ENCODE data around the gene OTUD6A.
A peak's percentile ranks its signal among the peaks of the same experiment; 100 is the strongest.

Gene OTUD6A

DNA sequence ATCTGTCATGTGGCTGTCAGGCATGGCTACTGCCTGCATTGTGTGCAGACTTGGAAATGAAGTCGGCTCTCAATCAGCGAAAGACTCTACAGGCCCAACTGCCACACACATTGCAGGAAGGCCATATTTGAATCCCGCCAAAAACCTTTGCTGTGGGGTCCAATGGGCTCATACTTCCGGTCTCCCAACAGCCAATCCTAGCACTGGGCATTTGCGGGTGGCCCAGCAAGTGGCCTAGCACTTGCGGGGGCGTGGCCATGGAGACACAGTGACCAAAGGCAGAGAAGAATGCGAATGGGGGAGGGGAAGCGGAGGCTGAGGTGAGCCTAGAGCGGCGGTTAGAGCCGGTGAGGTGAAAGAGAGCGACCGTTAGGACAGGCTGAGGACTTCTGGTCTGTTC, at the start of gene OTUD6A:
TSS of gene OTUD6A (plus strand) at position 382 of the 400 bp plus-strand sequence. CDS start 68 bp downstream, outside the sequence.
- TF ChIP-seq POLR2A (IDR thresholded peaks at IDR 0.05; ENCODE audit: low read length) (no peak), GATA1 (IDR thresholded peaks at IDR 0.05; ENCODE audit: low read depth, low read length) (no peak)

DNA sequence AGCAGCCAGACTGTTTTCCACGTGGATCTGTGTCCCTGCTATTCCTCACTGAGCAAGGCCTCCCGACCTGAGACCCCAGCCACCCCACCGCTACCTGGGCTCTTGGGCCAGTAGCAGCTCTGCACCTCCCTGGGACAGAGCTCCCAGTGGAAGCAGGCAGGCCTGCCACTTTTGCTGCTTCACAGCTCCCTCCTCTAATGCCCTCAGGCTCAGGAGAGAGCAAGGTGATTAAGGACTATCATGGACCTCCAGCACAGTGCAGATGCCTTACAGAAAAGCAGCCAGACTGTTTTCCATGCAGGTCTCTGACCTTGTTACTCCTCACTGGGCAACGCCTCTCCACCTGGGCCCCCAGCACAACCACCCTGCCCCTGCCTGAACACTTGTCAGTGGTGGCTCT, 49.5 kb upstream of the OTUD6A start:
- DNase-seq, result no peak
- TF ChIP-seq POLR2A (IDR thresholded peaks at IDR 0.05; ENCODE audit: low read length) (no peak), GATA1 (IDR thresholded peaks at IDR 0.05; ENCODE audit: low read depth, low read length) (no peak)

More for the DNA sequence above, at the start of gene OTUD6A:
- DNase-seq, result no peak

GRCh38 chrX:70013466-70014381, 48.5 kb upstream of the OTUD6A start:
- no peak for DNase-seq
- TF ChIP-seq GATA1 (IDR thresholded peaks at IDR 0.05; ENCODE audit: low read depth, low read length), result no peak
- TF ChIP-seq POLR2A (IDR thresholded peaks at IDR 0.05; ENCODE audit: low read length), result no peak

DNA sequence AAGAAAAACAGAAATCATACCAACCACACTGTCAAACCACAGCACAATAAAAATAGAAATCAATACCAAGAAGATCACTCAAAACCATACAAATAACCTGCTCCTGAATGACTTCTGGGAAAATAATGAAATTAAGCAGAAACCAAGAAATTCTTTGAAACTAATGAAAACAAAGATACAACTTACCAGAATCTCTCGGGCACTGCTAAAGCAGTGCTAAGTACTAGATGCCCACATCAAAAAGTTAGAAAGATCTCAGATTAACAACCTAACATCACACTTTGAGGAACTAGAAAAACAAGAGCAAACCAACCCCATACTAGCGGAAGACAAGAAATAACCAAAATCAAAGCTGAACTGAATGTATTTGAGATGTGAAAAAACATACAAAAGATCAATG, 45.7 kb upstream of the OTUD6A start:
- DNase-seq, result no peak

GRCh38 chrX:70022616-70023015, 39.6 kb upstream of the OTUD6A start:
- no peak for TF ChIP-seq POLR2A (IDR thresholded peaks at IDR 0.05; ENCODE audit: low read length)
- TF ChIP-seq GATA1 (IDR thresholded peaks at IDR 0.05; ENCODE audit: low read depth, low read length), result no peak
- no peak for DNase-seq

More for the DNA sequence above, 45.7 kb upstream of the OTUD6A start:
- TF ChIP-seq POLR2A (IDR thresholded peaks at IDR 0.05; ENCODE audit: low read length), result no peak
- TF ChIP-seq GATA1 (IDR thresholded peaks at IDR 0.05; ENCODE audit: low read depth, low read length), result no peak

- DNase-seq, result no peak
- no peak for TF ChIP-seq POLR2A (IDR thresholded peaks at IDR 0.05; ENCODE audit: low read length)
- TF ChIP-seq GATA1 (IDR thresholded peaks at IDR 0.05; ENCODE audit: low read depth, low read length), result no peak
These were observed 36.8 kb upstream of the OTUD6A start for GRCh38 chrX:70025464-70025863.

DNA sequence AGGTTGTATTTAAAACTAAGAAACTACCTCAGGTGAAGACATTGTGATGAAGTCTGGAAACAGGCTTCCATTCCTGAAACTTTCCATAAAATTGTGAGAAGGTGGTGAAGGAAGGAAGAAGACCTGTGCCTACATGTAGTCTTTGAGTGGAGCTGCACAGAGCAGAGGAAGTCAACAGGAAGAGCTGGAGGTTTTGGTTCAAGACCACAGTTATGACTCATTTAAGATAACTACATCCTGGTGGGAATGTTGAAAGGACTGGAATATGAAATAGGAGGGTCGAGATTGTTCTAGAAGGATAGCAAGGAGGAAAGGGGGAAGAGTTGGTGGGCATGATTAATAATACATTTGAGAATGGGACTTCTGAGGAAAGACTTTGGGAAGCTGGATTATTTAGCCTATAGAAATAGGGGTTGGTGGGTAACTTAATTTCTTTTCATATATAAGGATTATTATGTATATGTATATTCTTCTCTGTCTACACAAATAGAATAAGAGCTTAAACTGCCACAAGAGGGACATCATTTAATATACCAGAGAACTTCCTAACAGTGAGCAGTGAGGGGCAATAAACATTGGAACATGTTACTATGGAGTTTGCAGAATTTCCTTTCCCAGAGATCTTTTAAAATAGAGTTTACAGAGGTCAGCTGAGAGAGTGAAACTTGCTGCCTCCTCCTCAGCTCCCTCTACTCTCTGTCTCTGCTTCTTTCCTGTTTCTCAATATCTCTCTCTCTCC, 36.0 kb upstream of the OTUD6A start:
- TF ChIP-seq POLR2A (IDR thresholded peaks at IDR 0.05; ENCODE audit: low read length) (no peak), GATA1 (IDR thresholded peaks at IDR 0.05; ENCODE audit: low read depth, low read length) (no peak)
- DNase-seq, result no peak

DNA sequence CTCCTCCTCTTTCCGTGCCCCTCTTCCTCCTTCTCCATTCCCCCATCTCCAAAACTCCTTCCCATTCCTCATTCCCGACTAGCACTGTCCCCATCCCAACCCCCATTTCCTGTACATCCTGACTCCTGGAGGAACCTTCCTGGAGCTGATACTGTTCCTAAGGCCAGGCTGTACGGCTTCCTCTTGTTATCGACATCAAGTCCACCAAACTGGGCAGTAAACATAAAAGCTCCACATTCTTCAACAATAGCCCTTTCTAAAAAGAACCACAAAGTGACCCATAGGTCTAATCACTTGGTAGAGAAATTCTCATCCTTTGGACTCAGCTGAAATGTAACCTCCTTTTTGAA, 35.4 kb upstream of the OTUD6A start:
- DNase-seq, result no peak
- no peak for TF ChIP-seq GATA1 (IDR thresholded peaks at IDR 0.05; ENCODE audit: low read depth, low read length)
- no peak for TF ChIP-seq POLR2A (IDR thresholded peaks at IDR 0.05; ENCODE audit: low read length)

DNA sequence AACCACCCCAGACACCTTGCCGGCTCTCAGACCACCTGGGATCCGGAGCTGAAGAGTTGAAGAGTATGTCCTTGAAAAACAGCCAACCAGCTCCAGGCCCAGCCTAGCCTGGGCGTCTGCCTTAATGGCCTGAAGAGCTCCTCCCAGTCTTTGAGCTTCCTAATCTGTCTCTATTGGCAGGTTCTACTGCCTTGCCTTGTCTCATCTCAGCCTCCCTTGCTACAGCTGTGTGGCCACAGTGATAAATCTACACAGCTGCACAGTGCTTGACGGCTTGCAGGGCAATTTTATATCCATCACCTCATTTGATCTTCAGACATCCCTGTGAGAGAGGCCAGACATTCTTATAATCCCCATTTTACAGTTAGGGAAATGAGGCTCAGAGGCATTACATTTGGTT, 32.4 kb upstream of the OTUD6A start:
- DNase-seq, result no peak
- TF ChIP-seq POLR2A (IDR thresholded peaks at IDR 0.05; ENCODE audit: low read length), result no peak
- no peak for TF ChIP-seq GATA1 (IDR thresholded peaks at IDR 0.05; ENCODE audit: low read depth, low read length)

DNA sequence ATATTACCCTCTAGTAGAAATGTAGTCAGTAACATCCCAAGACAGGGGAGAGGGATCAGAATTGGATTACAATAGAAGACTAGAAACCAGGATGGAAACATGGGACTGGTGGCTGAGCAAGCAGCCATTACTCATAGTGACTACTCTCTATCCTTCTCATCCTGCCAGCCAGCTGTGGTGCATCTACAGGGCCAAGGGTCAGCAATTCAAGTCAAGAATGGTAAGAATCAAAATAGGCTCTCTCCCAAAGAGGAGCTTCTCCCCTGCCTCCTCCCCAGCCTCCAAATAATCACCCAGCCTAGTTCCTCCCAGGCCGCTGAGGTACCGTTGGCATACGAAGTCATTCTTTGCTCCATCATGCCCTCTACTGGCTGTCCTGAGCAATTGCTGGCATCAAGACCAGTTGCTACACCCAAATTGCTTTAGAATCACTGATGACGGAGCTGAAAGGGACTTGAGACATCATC, 31.9 kb upstream of the OTUD6A start:
- no peak for TF ChIP-seq POLR2A (IDR thresholded peaks at IDR 0.05; ENCODE audit: low read length)
- TF ChIP-seq GATA1 (IDR thresholded peaks at IDR 0.05; ENCODE audit: low read depth, low read length), result no peak
- peak; percentile 29 to 56 for DNase-seq

GRCh38 chrX:70032792-70033191, 29.5 kb upstream of the OTUD6A start:
- DNase-seq, result no peak
- no peak for TF ChIP-seq GATA1 (IDR thresholded peaks at IDR 0.05; ENCODE audit: low read depth, low read length)
- TF ChIP-seq POLR2A (IDR thresholded peaks at IDR 0.05; ENCODE audit: low read length), result no peak

- DNase-seq, result peak; percentile 12 to 46
- TF ChIP-seq POLR2A (IDR thresholded peaks at IDR 0.05; ENCODE audit: low read length) (no peak), GATA1 (IDR thresholded peaks at IDR 0.05; ENCODE audit: low read depth, low read length) (no peak)
These were observed 28.8 kb upstream of the OTUD6A start for GRCh38 chrX:70033348-70034051.

DNA sequence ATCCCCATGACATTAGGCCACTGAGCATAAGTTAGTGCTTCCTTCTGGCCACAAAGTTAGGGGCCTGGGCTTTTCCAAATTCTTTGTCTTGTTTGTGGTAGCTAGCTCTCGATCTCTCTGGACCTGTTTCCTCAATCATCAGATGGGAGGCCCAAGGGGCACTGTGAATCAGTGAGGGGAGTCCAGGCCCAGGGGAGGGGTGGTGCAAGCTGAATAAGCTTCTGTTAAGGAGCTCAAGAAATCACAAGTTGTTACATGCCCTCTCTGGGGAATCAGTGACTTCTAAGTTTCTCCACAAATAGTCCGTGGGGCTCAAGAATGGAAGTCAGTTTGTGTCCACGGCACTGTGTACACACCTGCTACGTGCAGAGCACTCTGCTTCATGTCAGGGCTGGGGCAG, 27.6 kb upstream of the OTUD6A start:
- TF ChIP-seq POLR2A (IDR thresholded peaks at IDR 0.05; ENCODE audit: low read length), result no peak
- TF ChIP-seq GATA1 (IDR thresholded peaks at IDR 0.05; ENCODE audit: low read depth, low read length), result no peak
- DNase-seq, result no peak

GRCh38 chrX:70038515-70038914, 23.7 kb upstream of the OTUD6A start:
- TF ChIP-seq GATA1 (IDR thresholded peaks at IDR 0.05; ENCODE audit: low read depth, low read length) (no peak), POLR2A (IDR thresholded peaks at IDR 0.05; ENCODE audit: low read length) (no peak)

More at GRCh38 chrX:70038515-70038914, 23.7 kb upstream of the OTUD6A start:
- no peak for DNase-seq

Measured in erythroblast (primary cell).